Peyer's patch (tissue), 4 donors: ENCODE results near the gene PPP1R12B. TPM values are rescaled to one million over a fixed set of nuclear protein-coding genes. Genes with fewer than 3 reads are reported as not detected.
"Not testable (repeated sequence)": the region's sequence is repeated elsewhere in the genome, so short reads cannot be mapped to it uniquely, and the experiment has no call there.

Experiments
- DNase-seq, 3 donors: peaks; one replicate each; pipeline ENCODE4 v3.0.0-alpha.2; 2017 to 2019
- H3K27ac ChIP-seq, 4 donors: fragments of 200-600 bp; sonication (generic); one replicate each; pipeline ENCODE4 v1.5.1; 2016 to 2019
- H3K27me3 ChIP-seq, 2 donors: fragments of 200-600 bp; sonication (generic); one replicate each; pipeline ENCODE4 v1.5.1; 2019
- H3K36me3 ChIP-seq, 3 donors: fragments of 200-600 bp; sonication (generic); one replicate each; pipeline ENCODE4 v1.5.1; 2016 to 2019
- H3K4me1 ChIP-seq, 4 donors: fragments of 200-600 bp; sonication (generic); one replicate each; pipeline ENCODE4 v1.5.1; 2016 to 2019
- H3K4me3 ChIP-seq, 4 donors: fragments of 200-600 bp; sonication (generic); 1 replicate in 3 of 4; 2 replicates in 1 of 4; pipeline ENCODE4 v1.5.1; 2016 to 2019; ENCODE audit warnings: mild to moderate bottlenecking in 1 of 4
- H3K9me3 ChIP-seq, 4 donors: fragments of 200-600 bp; sonication (generic); one replicate each; pipeline ENCODE4 v1.5.1; 2016 to 2019; ENCODE audit warnings: mild to moderate bottlenecking in 1 of 4
- CTCF ChIP-seq, 6 experiments: fragments of 450-650 bp in 4 of 6; fragments of 200-600 bp in 2 of 6; sonication (generic) in 1 of 6; IDR thresholded peaks; one replicate each; pipeline ENCODE4 v1.5.1; 2017 to 2019; ENCODE audit warnings: antibody characterized with exemption in 6 of 6, mild to moderate bottlenecking in 3 of 6, moderate library complexity in 1 of 6
- POLR2A ChIP-seq, 2 donors: fragments of 450-650 bp; IDR thresholded peaks; one replicate each; pipeline ENCODE4 v1.5.1; 2017; ENCODE audit warnings: antibody characterized with exemption in 2 of 2, mild to moderate bottlenecking in 2 of 2, moderate library complexity in 2 of 2
- total RNA-seq, 4 donors: library from RNA; depleted of rRNA; stranded (reverse); fragments of >200 nt; gene quantifications; one replicate each; pipeline ENCODE4 v1.1.0, GENCODE V29; 2016

Gene PPP1R12B
- total RNA-seq, 4 donors from 2014 or later, result 33.1 to 131 (median 90.8) TPM

- not testable (repeated sequence) for H3K27me3 ChIP-seq, H3K27ac ChIP-seq, H3K36me3 ChIP-seq, H3K4me3 ChIP-seq, H3K9me3 ChIP-seq, DNase-seq
- H3K4me1 ChIP-seq, result peaks cover 0 to 14% (median 0%) of the 10 kb centered on the region in 4 donors
These were observed 120.2 kb downstream of the PPP1R12B start for GRCh38 chr1:202468695-202469094.

DNA sequence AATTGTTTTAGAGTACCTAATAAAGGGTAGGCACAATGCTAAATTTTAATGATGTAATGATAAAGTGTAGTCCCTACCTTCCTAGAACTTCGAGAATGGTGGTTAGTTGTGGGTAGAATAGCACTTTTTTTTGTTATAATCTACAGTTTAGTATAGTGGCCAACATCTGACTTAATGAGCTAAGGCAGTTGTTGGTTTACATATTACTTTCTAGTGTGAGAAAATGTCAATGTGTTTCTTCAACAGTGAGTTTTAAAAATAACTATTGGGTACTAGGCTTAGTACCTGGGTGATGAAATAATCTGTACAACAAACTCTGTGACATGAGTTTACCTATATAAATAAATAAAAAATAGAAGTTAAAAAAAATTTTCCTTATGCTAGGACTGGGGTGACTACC lies 120.6 kb downstream of the PPP1R12B start:
- H3K27ac ChIP-seq, H3K27me3 ChIP-seq, DNase-seq, H3K9me3 ChIP-seq, H3K36me3 ChIP-seq, H3K4me3 ChIP-seq: not testable (repeated sequence)
- H3K4me1 ChIP-seq, result peaks cover 0 to 14% (median 0%) of the 10 kb centered on the region in 4 donors

GRCh38 chr1:202471246-202471645 lies 122.7 kb downstream of the PPP1R12B start:
- H3K36me3 ChIP-seq, result no peaks in the 10 kb centered on the region
- no peak for TF ChIP-seq POLR2A (IDR thresholded peaks at IDR 0.05)
- TF ChIP-seq CTCF (IDR thresholded peaks at IDR 0.05), result no peak
- no peak overlapping the region for H3K27ac ChIP-seq
- no peak overlapping the region for H3K4me3 ChIP-seq
- no peaks in the 10 kb centered on the region for H3K27me3 ChIP-seq
- DNase-seq, result no peak
- no peaks in the 10 kb centered on the region for H3K9me3 ChIP-seq
- H3K4me1 ChIP-seq, result peaks cover 0 to 3% (median 0%) of the 10 kb centered on the region in 4 donors

DNA sequence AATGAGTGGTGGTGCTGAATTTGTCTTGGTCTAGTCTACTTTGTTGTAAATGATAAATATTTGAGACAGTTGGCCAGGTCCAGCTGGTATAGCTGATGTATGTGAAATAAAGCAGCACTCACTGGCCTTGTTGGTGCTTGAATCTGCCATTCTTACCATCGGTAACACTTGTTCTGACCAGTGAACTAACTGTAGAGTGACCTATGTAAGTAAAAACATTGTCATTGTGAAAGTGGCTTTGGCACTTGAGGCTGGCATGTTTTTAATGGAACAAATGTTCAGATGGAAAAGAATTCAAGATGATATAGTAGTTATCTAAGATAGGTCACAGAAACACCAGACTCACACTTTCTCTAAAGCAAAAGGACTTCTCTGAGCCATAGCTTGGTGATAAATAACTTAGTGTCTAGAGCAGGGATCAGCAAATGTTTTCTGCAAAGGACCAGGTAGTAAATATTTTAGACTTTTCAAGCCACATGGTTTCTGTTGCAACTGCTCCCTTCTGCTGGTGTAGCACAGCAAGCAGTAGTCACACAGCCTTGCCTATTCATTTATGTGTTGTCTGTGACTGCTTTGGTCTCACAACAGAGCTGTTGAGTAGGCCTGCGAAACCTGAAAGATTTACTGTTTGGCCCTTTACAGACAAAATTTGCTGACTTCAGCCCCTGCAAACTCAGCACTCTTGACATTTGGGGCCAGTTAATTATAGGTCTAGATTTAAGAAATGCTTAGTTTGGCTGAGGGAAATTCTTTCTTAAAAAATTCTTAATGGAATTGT lies 124.0 kb downstream of the PPP1R12B start:
- DNase-seq, H3K27me3 ChIP-seq: not testable (repeated sequence)

DNA sequence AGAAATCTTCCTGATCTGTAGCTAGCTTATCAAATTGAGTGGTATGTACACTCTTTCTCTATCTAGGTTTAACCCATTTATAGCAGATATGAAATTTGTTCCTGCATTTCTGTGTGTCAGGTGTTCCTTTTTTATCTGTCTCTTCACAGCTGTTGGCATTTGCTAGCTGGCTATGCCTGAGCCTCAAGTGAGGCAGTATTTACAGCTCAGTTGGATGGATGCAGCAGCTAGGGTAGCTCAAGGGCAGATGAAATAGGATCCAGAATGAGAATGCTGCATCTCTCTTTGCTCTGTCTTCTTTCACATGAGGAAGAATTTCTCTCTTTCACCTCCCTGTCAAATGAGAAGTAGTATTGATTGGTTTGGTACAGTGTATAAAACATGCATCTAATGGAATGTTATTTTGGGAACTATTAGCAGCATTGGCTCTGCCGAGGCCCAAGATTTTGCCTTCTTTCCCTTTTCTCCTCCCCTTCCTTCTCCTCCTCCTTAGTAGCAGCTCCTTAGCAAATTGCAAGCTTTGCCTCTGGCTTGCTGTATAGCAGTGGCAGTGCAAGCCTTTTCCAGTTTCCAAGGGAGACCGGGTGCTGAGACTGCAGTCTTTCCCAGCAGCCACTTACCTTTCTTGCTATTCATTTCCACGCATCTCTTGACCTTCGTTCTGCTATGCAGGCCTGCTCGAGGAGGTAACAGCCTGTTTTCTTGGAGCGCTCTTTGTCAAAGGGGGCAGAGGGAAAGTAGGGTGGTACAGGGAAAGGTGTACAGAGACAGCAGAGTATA lies 125.0 kb downstream of the PPP1R12B start:
- not testable (repeated sequence) for H3K9me3 ChIP-seq, H3K36me3 ChIP-seq, H3K27ac ChIP-seq, H3K27me3 ChIP-seq, DNase-seq, H3K4me1 ChIP-seq, H3K4me3 ChIP-seq

More for the DNA sequence above, 124.0 kb downstream of the PPP1R12B start:
- not testable (repeated sequence) for H3K4me1 ChIP-seq, H3K27ac ChIP-seq, H3K9me3 ChIP-seq, H3K36me3 ChIP-seq, H3K4me3 ChIP-seq

DNA sequence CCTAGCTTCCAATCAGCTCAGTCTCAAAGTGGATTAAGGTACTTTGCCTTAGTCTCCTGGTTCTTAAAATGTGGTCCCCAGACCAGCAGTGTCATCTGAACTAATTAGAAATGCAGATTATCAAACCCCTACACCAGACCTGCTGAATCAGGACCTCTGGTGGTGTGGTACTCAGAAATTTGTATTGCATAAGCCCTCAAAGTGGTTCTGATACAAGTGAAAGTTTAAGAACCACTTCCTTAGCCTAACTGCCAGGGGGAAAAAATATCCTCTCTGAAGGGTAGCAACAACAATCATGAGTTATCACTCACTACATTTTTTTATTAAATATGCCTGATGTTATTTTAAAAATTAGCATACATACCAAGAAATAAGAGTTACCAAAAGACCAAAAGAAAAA lies 131.2 kb downstream of the PPP1R12B start:
- not testable (repeated sequence) for H3K4me3 ChIP-seq, H3K36me3 ChIP-seq, H3K27me3 ChIP-seq, H3K27ac ChIP-seq, H3K9me3 ChIP-seq, DNase-seq
- peaks cover 0 to 19% (median 0%) of the 10 kb centered on the region in 4 donors for H3K4me1 ChIP-seq

DNA sequence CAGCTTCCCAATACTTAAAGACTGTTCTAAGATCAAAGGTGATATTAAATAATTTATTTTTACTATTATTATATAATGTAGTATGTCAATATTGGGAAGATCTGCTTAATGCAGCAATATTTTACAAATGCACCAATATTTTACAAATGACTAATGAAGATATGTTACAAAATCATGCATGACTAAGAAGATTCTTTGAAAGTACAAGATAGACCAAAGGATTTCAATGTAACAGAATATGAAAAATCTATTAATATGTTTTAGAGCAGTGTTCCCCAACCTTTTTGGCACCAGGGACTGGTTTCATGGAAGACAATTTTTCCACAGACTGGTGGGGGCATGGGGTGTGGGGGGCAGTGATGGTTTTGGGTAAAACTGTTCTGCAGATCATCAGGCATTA lies 132.1 kb downstream of the PPP1R12B start:
- H3K4me1 ChIP-seq, result peaks cover 0 to 22% (median 0%) of the 10 kb centered on the region in 4 donors
- not testable (repeated sequence) for DNase-seq, H3K27ac ChIP-seq

DNA sequence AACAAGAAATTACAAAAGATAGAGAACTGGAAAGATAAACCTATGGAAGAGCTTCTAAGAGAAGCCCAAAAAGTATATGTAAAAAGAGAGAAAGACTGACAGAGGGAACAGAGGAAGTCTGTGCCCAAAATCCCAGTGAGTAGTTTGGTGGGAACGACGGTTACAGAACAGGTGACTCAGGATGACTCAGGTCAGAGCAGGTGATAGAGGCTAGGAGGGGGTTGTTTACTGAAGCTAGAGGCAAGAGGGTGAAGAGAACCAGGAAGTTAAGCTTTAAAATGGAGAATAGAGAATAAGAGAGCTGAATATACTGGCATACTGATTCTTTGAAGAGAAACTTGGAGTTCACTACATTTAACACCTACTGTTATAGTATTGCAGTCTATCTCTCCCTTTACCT lies 134.9 kb downstream of the PPP1R12B start:
- not testable (repeated sequence) for H3K9me3 ChIP-seq, H3K27ac ChIP-seq

More for the DNA sequence above, 132.1 kb downstream of the PPP1R12B start:
- H3K27me3 ChIP-seq, H3K36me3 ChIP-seq, H3K9me3 ChIP-seq, H3K4me3 ChIP-seq: not testable (repeated sequence)

DNA sequence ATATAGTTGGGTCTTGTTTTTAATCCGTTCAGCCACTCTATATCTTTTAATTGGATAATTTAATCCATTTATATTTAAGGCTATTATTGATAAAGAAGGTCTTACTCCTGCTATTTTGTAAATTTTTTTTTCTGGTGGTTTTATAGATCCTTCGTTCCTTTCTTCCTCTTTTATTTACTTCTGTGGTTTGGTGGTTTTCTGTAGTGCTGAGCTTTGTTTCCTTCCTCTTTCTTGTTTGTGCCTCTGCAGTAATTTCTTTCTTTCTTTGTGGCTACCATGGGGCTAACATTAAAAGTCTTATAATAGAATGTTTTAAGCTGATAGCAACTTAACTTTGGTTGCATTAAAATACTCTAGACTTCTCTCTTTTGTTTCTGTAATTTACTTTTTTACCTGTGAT lies 135.5 kb downstream of the PPP1R12B start:
- not testable (repeated sequence) for DNase-seq, H3K36me3 ChIP-seq, H3K27me3 ChIP-seq, H3K27ac ChIP-seq, H3K9me3 ChIP-seq, H3K4me3 ChIP-seq
- H3K4me1 ChIP-seq, result peaks cover 0 to 22% (median 0%) of the 10 kb centered on the region in 4 donors

More for the DNA sequence above, 134.9 kb downstream of the PPP1R12B start:
- peak in 2 of 3 donors; percentile 44 to 66 for DNase-seq
- H3K27me3 ChIP-seq, H3K36me3 ChIP-seq, H3K4me3 ChIP-seq: not testable (repeated sequence)
- peaks cover 0 to 22% (median 0%) of the 10 kb centered on the region in 4 donors for H3K4me1 ChIP-seq

- not testable (repeated sequence) for H3K4me3 ChIP-seq, H3K27ac ChIP-seq, H3K36me3 ChIP-seq, H3K9me3 ChIP-seq, DNase-seq, H3K27me3 ChIP-seq
- H3K4me1 ChIP-seq, result peaks cover 0 to 22% (median 0%) of the 10 kb centered on the region in 4 donors
These were observed 136.3 kb downstream of the PPP1R12B start for GRCh38 chr1:202484820-202485219.

DNA sequence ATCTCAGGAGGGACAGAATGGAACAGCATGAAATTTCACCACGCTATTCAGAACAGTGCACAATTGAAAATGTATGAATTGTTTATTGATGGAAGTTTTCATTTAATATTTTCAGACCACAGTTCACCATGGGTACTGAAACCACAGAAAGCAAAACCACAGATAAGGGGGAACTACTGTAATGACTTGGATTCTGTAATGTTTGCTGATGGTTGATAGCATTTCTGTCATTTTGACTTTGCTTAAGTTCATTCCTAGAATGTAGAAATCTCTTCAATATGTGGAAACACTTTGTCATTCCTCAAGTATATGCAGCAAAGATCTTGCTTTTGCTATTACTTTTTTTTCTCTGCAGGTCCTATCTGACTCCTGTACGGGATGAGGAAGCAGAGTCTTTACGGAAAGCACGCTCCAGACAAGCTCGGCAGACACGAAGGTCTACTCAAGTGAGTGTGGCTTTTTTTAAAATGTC lies 139.7 kb downstream of the PPP1R12B start:
- not testable (repeated sequence) for H3K4me3 ChIP-seq, H3K27me3 ChIP-seq, H3K27ac ChIP-seq, DNase-seq, H3K36me3 ChIP-seq, H3K9me3 ChIP-seq
- H3K4me1 ChIP-seq, result peaks cover 0 to 18% (median 0%) of the 10 kb centered on the region in 4 donors

DNA sequence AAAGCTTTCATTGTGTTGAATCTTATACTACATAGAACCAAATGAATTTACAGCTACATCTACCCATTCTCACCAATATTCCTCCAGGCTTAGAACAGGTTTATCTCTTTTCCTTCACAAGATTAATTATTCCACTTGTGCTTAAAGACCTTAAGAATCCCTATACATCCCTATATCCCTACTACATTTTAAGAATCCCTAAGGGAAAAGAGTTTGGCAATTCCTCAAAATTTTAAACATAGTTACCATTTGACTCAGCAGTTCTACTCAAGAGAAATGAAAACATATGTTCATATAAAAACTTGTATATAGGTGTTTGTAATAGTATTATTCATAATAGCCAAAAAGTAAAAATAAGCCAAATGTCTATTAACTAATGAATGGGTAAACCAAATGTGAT lies 140.6 kb downstream of the PPP1R12B start:
- H3K27me3 ChIP-seq, H3K9me3 ChIP-seq, H3K36me3 ChIP-seq, H3K4me1 ChIP-seq, H3K27ac ChIP-seq, H3K4me3 ChIP-seq, DNase-seq: not testable (repeated sequence)

DNA sequence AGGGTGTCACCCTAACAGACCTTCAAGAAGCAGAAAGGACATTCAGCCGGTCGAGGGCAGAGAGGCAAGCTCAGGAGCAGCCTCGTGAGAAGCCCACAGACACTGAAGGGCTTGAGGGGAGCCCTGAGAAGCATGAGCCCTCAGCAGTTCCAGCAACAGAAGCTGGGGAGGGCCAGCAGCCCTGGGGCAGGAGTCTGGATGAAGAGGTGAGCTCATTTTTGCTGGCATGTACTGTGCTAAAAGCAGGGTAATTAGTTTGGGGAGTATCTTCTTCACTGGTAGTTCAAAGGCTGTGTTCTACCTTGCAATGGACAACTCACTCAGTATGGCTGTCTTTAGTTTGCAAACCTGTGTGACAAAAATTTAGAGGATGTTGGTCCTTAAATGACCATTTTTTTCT lies 144.6 kb downstream of the PPP1R12B start:
- H3K27ac ChIP-seq, H3K27me3 ChIP-seq, DNase-seq, H3K4me1 ChIP-seq, H3K9me3 ChIP-seq, H3K4me3 ChIP-seq: not testable (repeated sequence)
- peaks cover 0 to 24% (median 0%) of the 10 kb centered on the region in 3 donors for H3K36me3 ChIP-seq
